Fibroblast of the aortic adventitia (primary cell): ENCODE measurements around the gene DAPK2. TPM values are rescaled to one million over a fixed set of nuclear protein-coding genes. Genes with fewer than 3 reads are reported as not detected.
A peak's percentile ranks its signal among the peaks of the same experiment; 100 is the strongest.

Experiments used
- DNase-seq: peaks from one replicate; pipeline ENCODE4 v3.0.0-alpha.2; 2010; ENCODE audit warnings: low read depth
- H3K4me3 ChIP-seq: 2 replicates; pipeline ENCODE4 v1.5.1; 2011; ENCODE audit warnings: low read depth, mild to moderate bottlenecking, control low read depth, low read length, moderate library complexity
- CTCF ChIP-seq: IDR thresholded peaks from 2 replicates; pipeline ENCODE4 v1.5.1; 2011; ENCODE audit warnings: mild to moderate bottlenecking, low read length, control low read depth, inconsistent platforms; ENCODE audit not compliant: insufficient read depth
- total RNA-seq: library from RNA; depleted of rRNA; stranded (reverse); fragments of >200 nt; gene quantifications from 2 replicates; pipeline ENCODE4 v1.2.3, GENCODE V29; 2012; ENCODE audit warnings: low replicate concordance

DAPK2 gene
- total RNA-seq, 1 donor = 3.7 TPM

- no peak for DNase-seq
- no peak for TF ChIP-seq CTCF
Measured at GRCh38 chr15:63941698-63942465, 104.4 kb downstream of the DAPK2 start.

GRCh38 chr15:63940966-63941620 is 105.2 kb downstream of the DAPK2 start:
- H3K4me3 ChIP-seq = no peak overlapping the region
- DNase-seq = no peak
- TF ChIP-seq CTCF = no peak

More at GRCh38 chr15:63941698-63942465, 104.4 kb downstream of the DAPK2 start:
- H3K4me3 ChIP-seq = no peak overlapping the region

GRCh38 chr15:63939531-63940130 is 106.7 kb downstream of the DAPK2 start:
- no peak overlapping the region for H3K4me3 ChIP-seq
- DNase-seq = peak; percentile 15
- no peak for TF ChIP-seq CTCF

- no peak for DNase-seq
- H3K4me3 ChIP-seq = no peak overlapping the region
- no peak for TF ChIP-seq CTCF
Measured at GRCh38 chr15:63938486-63939061, 107.7 kb downstream of the DAPK2 start.

GRCh38 chr15:63933522-63933921 is 112.8 kb downstream of the DAPK2 start:
- TF ChIP-seq CTCF = no peak
- H3K4me3 ChIP-seq = no peak overlapping the region
- DNase-seq = no peak

- TF ChIP-seq CTCF = no peak
- no peak overlapping the region for H3K4me3 ChIP-seq
- no peak for DNase-seq
Measured at GRCh38 chr15:63931556-63931955, 114.7 kb downstream of the DAPK2 start.
